ENCODE measurements around the gene USF3.

The USF3 gene

DNA sequence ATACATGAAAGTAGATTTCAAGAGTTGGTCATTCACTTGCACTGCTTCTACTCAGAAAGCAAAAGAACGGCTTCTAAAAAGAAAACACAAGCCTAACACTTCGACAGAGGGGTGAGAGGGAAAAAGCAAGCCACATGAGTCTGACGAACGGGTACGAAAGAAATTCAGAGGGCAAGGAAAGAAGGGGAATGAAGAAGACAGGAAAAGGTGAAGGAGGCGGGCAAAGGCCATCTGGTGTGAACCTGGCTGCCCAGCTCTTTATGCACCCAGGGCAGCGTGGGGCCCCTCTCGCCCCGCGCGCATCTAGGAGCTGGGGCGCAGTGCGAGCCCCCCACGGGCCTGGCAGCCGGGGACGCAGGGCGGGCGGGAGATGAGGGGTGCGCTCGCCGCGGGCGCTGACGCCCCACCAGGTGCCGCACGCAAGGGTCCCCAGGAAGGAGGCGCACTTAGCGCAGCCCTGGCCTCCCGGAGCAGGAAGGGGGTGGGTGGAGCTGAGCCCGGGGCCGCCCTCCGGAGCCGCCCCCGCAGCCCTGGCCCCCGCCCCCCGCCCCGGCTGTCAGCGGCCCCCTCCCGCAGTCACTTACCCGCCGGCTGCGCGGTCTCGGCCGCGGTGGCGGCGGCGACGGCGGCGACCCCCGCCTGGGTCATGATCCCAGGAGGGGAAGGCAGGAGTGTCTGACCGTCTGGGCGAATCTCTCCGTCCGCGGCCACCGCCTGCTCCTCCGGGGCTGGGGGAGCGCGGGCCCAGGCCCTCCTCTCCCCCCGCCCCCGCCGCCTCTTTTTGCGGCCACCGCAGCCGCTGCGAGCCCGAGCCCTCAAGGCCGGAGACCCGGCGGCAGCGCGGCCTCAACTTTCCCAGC, at the start of gene USF3:
TSS of gene USF3 (minus strand) at position 857 of the 860 bp plus-strand sequence. CDS start 21,764 bp downstream, outside the sequence.
- DNase-seq = peak; percentile 88

- DNase-seq = peak; percentile 94
These were observed 49.5 kb upstream of the USF3 start, which contains the start of gene NAA50 for GRCh38 chr3:113745756-113746547. TSS of gene NAA50 (minus strand) at chr3:113746249. CDS start at chr3:113745949, 300 bp downstream.

GRCh38 chr3:113744941-113745755, 48.7 kb upstream of the USF3 start:
- DNase-seq = peak; percentile 85

- no peak for DNase-seq
These were observed 46.7 kb upstream of the USF3 start for GRCh38 chr3:113743006-113743630.

GRCh38 chr3:113741620-113742019, 45.2 kb upstream of the USF3 start:
- no peak for DNase-seq

DNA sequence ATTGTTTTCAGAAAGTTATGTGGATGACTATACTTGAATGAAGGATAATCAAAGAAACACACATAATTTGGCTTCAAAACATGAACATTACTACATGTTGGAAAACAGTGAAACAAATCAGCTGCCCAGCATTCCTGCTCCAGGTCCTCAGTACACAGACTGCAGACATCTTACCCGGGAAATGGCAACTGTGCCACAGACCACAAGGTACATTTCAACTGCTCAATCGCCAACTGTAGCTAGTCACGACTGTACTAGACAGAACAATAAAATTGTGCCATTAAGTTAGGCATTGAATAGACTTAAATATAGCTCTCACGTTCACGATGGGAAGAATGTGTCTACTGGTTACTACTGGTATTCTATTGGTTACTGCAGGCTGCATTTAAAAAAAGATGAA, 44.6 kb upstream of the USF3 start:
- no peak for DNase-seq

DNA sequence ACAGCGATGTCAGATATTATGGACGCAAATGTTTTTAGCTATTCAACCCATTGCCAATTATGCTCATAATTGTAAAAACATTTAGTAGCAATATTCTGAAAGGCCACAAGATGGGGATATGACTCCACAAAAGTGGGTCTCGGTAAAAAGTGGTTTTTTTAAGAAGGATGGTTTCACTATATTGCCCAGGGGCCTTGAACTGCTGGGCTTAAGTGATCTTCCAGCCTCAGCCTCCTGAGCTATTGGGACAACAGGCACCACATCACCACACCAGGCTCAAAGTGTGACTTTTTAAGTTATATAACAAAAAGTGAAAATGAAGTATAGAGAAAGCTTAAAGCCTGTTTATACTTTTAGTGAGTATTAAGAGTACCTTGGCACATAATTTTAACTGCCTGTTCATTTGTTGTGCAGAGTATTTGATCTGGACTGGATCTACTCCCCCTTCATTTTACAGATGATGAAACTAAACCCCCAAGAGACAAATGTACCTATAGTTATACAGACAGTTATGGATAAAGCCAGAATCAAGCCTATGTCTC, 40.2 kb upstream of the USF3 start:
- peak; percentile 32 for DNase-seq

GRCh38 chr3:113731694-113732093, 35.3 kb upstream of the USF3 start:
- no peak for DNase-seq

GRCh38 chr3:113730550-113730949, 34.1 kb upstream of the USF3 start:
- DNase-seq = no peak

DNA sequence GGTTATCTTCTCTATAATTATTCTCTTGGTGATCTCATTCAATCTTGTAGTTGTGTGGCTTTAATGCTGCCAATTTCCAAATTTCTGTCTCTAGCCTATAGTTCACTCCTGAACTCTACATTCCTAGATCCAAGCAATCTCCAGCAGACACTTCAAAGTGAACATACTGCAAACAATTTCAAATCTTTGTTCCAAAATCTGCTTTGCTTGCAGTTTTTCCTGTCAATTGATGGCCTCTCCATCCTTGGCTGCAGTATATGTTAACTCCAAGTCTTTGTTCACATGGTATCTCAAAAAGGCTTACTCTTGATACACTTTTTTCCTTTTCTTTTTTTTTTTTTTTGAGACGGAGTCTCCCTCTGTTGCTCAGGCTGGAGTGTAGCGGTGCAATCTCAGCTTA, 32.2 kb upstream of the USF3 start:
- DNase-seq = no peak

DNA sequence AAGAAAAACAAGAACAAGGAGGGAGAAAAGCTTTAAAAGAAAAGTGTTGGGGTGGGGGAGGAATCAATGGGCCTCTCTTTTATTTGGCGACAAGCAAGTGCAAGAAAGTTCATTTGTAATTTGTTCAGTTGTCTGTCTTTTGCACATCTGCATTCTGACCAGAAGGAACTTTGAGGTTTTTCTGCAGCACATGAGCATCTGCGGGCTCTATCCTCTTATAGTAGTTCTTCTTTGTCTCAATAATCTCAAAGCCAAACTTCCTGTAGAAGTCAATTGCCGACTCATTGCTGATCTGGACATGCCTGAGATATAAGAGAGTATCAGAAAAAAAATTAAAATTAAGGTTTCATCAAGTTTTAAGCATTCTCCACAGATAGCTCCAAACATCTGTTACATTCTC, 25.2 kb upstream of the USF3 start:
- DNase-seq = no peak

DNA sequence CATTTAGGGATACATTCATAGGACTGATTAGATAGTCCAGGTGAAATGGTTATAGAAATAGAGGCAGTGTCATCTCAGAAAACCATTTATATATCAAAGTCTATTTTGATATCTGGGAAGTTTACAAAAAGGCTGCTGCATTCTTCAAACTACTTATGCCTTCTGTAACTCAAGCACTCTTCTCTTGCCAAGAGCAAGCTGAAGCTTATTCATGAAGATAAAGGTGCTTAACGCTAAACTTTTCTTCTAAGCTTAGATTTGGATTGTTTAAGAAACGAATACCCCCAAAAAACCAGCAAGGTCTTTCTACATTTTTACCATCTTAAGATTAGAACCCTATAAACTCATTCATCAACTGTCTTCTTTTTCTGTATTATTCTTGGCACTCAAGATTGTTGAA, 23.3 kb upstream of the USF3 start:
- no peak for DNase-seq

DNA sequence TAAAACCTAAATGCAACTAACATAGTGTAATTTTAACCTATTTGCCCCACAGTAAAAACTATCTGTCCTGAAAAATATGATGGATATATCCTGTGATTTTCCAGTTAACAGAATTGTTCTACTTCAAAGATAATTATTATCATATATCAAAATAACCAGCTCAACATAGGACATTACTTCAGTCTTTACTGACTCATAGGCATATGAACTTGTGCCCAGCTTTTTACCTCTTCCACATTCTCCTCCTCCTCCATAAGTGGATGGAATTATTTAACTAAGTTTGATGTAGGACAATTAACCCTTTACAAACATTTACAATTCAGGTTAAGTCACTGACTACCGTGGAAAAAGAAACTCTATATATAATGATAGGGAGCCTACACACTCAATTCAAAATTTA, 22.9 kb upstream of the USF3 start:
- DNase-seq = no peak

DNA sequence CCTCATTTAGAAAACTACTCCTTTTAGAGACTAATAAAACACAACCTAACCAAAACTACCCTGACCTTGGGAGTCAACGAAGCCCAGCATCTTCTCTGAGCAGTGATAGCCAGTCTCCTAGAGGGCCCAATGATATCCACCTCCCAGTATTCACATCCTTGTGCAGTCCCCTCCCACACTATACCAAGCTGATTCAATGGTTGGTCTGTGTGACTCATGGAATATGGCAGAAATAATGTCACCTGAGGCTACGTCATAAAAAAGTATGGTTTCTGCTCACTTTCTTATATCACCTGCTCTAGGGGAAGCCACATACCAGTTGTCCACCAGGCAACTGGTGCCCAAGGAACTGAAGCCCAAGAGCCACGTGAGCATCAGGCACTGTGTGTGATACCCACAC, 21.4 kb upstream of the USF3 start:
- DNase-seq = no peak

DNA sequence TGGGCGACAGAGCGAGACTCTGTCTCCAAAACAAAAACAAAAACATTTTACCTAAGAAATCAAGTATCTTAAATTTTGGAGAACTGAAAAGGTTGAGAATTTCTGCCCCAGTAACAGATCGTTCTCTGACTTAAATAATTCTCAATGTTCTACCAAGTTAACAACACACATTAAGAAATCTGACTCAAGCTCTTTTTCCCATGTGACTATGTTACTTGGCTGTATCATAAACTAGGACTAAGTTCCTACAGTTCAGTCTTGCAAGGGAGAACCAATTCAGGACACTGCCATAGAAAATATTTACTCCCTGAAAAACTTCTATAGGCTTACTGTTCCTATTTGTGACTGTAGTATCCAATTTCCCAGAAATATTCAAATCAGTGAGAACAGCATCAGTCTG, 20.9 kb upstream of the USF3 start:
- DNase-seq = no peak

DNA sequence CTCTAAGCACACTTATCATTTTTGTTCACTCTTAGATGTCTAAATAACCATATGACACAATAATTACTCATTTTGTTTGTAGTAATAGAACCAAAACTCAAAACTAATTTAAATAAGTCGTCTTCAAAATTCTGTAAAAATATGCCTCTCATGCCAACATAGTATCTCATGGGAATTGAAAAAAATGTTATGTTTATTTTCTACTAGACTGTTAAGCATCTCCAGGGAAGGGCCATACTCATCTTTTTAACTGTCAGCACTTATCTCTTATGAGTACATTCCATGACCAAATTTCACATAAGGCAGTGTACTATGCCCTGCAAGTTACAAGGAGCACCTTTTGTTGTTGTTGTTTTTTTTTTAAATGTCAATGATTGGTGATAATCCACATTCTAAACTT, 18.3 kb upstream of the USF3 start:
- no peak for DNase-seq

GRCh38 chr3:113712129-113712528, 15.7 kb upstream of the USF3 start:
- no peak for DNase-seq

GRCh38 chr3:113707835-113708234, 11.4 kb upstream of the USF3 start:
- no peak for DNase-seq

GRCh38 chr3:113698956-113699355, 2.5 kb upstream of the USF3 start:
- peak; percentile 25 for DNase-seq

DNA sequence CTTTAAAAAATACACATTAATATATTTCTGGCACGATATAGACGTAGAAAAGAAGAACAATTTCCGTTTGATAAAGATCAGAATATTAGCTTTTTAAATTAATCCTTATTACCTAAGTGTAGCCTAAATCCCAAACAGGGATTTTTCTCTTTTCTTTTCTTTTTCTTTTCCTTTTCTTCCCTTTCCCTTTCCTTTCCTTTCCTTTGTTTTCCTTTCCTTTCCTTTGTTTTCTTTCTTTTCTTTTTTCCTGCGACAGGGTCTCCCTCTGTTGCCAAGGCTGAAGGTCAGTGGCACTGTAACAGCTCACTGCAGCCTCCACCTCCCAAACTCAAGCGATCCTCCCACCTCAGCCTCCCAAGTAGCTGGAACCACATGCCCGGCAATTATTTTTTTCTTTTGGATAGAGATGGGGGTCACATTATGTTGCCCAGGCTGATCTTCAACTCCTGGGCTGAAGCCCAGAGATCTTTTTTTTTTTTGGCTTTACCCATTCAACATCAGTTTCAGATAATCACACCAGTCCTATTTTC, 1.8 kb upstream of the USF3 start:
- no peak for DNase-seq

DNA sequence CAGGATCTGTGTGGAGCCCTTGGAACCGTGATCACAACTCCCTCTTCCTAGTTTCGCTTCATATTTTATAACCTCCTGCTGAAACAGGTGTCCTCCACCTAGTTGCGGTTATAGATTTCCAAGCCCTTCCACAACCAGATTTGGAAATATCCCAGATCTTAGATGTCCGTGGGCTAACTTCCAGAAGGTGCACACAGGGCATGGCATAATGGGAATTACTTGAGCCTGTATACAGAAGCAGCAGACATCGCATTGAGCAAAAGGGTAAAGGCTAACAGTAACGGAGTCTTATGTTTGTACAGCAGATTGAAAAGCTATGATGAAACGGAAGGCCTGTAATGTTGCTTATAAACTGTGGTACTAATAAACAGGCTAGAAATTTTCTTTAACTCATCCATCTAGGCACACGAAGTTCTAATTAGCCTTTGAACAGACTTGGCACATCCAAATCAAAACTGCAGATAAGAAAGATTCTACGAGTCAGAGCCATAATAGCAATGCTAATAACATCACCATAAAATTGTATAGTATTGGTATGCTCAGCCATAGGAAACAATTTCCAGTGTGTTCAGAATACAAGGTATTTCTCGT, 1.2 kb upstream of the USF3 start:
- no peak for DNase-seq

Data from CD4-positive, alpha-beta T cell treated with Interleukin-6 for 4 hours (primary cell).